Right renal cortex interstitium (tissue), 3 donors: ENCODE data around the gene PACS2. TPM values are rescaled to one million over a fixed set of nuclear protein-coding genes. Genes with fewer than 3 reads are reported as not detected.

Experiments
- DNase-seq, 3 donors: peaks; one replicate each; pipeline ENCODE4 v3.0.0-alpha.2; 2013; ENCODE audit warnings: low read depth in 3 of 3, low spot score in 2 of 3
- polyA plus RNA-seq, 3 donors: library from polyadenylated mRNA; unstranded; fragments of 120-200 nt; gene quantifications; one replicate each; pipeline ENCODE4 v1.2.1, GENCODE V29; 2013; ENCODE audit not compliant: insufficient read length in 3 of 3

The PACS2 gene
- polyA plus RNA-seq, 3 donors: 52.7 to 54.5 (median 53.1) TPM

GRCh38 chr14:105383083-105383730, 68.7 kb downstream of the PACS2 start:
- no peak for DNase-seq

- no peak for DNase-seq
These were observed 69.6 kb downstream of the PACS2 start for GRCh38 chr14:105384041-105384557.

- DNase-seq: no peak
These were observed 70.2 kb downstream of the PACS2 start for GRCh38 chr14:105384605-105385321.

- DNase-seq: no peak
These were observed 70.7 kb downstream of the PACS2 start for GRCh38 chr14:105385322-105385637.

GRCh38 chr14:105385698-105386365, 71.3 kb downstream of the PACS2 start:
- no peak for DNase-seq

GRCh38 chr14:105386581-105387529, 72.3 kb downstream of the PACS2 start:
- no peak for DNase-seq

- no peak for DNase-seq
These were observed 73.0 kb downstream of the PACS2 start for GRCh38 chr14:105387530-105387922.

GRCh38 chr14:105388110-105388951, 73.8 kb downstream of the PACS2 start:
- DNase-seq: no peak

GRCh38 chr14:105388976-105389375, 74.4 kb downstream of the PACS2 start:
- no peak for DNase-seq

- DNase-seq: no peak
These were observed 75.0 kb downstream of the PACS2 start for GRCh38 chr14:105389534-105389933.

GRCh38 chr14:105389976-105390848, 75.7 kb downstream of the PACS2 start:
- no peak for DNase-seq

GRCh38 chr14:105390849-105391500, 76.4 kb downstream of the PACS2 start:
- DNase-seq: no peak

GRCh38 chr14:105391541-105391940, 77.0 kb downstream of the PACS2 start:
- DNase-seq: no peak

- no peak for DNase-seq
These were observed 77.9 kb downstream of the PACS2 start for GRCh38 chr14:105392131-105393090.

- DNase-seq: no peak
These were observed 78.6 kb downstream of the PACS2 start for GRCh38 chr14:105393151-105393550.

GRCh38 chr14:105394714-105395537, 80.4 kb downstream of the PACS2 start:
- no peak for DNase-seq
